ENCODE results near the gene ZNF423. TPM values are rescaled to one million over a fixed set of nuclear protein-coding genes. Genes with fewer than 3 reads are reported as not detected.

Gene ZNF423
- total RNA-seq, 2 experiments from 2014 or later, result not detected

DNA sequence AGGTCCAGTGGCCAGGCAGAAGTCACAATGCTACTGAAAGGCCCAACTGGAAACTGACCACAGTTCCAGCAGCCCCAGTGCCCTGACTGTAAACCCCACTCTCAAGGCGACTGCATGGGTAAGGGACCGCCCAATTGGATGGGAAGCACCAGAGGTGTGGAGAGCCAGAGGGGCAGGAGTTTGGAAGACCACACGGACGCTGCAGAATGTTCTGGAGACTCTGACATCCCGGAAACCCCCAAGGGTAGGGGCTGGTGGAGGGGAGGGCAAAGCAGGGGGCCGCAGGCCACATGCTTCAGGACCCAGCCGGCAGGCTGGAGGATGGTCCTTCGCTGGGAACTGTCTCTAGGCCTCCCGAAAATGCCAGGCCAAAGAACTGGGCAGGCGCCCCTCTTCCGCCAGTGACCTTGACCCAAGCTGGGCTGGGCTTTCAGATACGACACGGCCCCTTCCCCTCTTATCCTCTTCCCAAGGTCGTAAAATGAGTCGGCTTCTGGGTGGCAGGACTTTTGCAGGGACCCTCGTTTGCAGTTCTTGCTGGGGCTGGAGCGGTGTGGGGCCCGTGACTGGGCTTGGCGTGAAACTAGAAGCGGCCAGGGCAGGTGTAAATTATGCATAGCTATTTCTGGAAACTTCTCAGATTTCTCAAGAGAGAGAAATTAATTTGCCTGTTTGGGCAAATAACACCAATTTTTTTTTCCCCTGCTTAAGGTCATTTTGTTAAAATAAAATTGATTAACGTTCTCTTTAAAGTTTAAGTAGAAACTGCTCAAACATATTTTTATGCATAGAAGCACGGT, 372.1 kb downstream of the ZNF423 start:
- H3K9me3 Mint-ChIP-seq, result no peaks in the 10 kb centered on the region
- ChIA-PET POLR2A (no interaction called here), CTCF (no interaction called here)
- H3K27me3 Mint-ChIP-seq, result peaks cover 12% of the 10 kb centered on the region
- H3K36me3 Mint-ChIP-seq (ENCODE audit: low read depth), result no peaks in the 10 kb centered on the region
- H3K4me3 Mint-ChIP-seq, result no peak overlapping the region
- no peak for DNase-seq
- no peak overlapping the region for H3K27ac Mint-ChIP-seq
- no peaks in the 10 kb centered on the region for H3K4me1 Mint-ChIP-seq

DNA sequence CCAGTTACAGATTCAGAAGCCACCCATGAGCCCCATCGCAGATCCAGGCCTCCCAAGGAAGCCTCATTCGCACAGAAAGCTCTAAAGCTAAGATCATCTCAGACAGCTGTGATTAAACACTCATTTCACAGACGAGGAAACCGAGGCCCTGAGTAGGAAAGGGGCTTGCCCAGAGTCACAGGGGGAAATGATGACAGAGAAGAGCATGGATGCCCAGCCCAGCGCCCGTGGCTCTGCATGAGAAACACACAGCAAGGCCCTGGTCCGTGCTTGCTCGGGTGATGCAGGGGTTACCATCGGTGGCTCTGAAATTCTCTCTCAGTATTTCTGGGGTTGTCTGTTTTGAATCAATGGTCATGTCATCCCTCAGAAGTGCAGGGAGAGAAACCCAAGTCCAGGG, 372.7 kb downstream of the ZNF423 start:
- POLR2A ChIA-PET, result no interaction called here
- Mint-ChIP-seq H3K36me3 (ENCODE audit: low read depth) (no peaks in the 10 kb centered on the region), H3K4me1 (no peaks in the 10 kb centered on the region), H3K4me3 (no peak overlapping the region), H3K9me3 (no peaks in the 10 kb centered on the region), H3K27me3 (peaks cover 12% of the 10 kb centered on the region), H3K27ac (no peak overlapping the region)
- DNase-seq, result no peak
- CTCF ChIA-PET, result no interaction called here

DNA sequence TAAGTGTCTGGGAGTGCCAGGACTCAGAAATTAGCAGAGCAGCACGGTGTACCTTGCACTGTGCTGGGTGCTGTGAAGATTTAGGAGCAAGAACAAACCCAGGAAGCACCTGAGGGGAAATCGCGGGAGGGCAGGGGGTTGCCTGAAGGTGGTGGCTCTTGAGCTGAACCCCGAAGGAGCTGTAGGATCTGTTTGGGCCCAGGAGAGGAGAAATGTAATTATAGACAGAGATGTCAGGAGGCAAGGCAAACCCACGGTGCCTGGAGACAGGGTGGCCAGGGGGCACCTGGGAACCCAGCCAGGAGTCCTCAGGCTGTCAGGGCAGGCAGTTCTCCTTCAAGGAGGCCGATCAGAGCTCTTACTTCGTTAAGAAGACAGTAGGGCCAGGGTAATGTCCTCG, 373.2 kb downstream of the ZNF423 start:
- no peaks in the 10 kb centered on the region for H3K4me1 Mint-ChIP-seq
- no peaks in the 10 kb centered on the region for H3K36me3 Mint-ChIP-seq (ENCODE audit: low read depth)
- H3K27ac Mint-ChIP-seq, result no peak overlapping the region
- ChIA-PET CTCF (no interaction called here), POLR2A (no interaction called here)
- H3K4me3 Mint-ChIP-seq, result no peak overlapping the region
- DNase-seq, result no peak
- H3K27me3 Mint-ChIP-seq, result peaks cover 12% of the 10 kb centered on the region
- H3K9me3 Mint-ChIP-seq, result no peaks in the 10 kb centered on the region

DNA sequence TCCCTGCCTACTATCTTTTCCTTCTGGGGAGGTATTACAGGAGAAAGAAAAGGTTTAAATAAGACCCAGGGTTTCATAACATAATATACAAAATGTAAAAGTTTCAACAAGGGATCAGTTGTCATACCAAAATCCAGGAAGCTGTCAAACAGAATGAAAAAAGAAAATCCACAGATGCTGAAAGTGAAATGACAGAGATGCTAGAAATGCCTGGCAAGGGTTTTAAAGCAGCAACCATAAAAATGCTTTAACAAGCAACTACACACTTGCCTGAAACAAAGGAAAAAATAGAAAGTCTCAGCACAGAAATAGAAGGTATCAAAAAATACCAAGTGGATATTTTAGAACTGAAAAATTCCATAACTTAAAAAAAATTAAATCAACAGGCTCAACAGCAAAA, 377.3 kb downstream of the ZNF423 start:
- no peak for DNase-seq
- H3K4me1 Mint-ChIP-seq, result no peaks in the 10 kb centered on the region
- H3K36me3 Mint-ChIP-seq (ENCODE audit: low read depth), result no peaks in the 10 kb centered on the region
- H3K27me3 Mint-ChIP-seq, result peaks cover 12% of the 10 kb centered on the region
- H3K27ac Mint-ChIP-seq, result no peak overlapping the region
- ChIA-PET CTCF (no interaction called here), POLR2A (no interaction called here)
- H3K9me3 Mint-ChIP-seq, result no peaks in the 10 kb centered on the region
- no peak overlapping the region for H3K4me3 Mint-ChIP-seq

DNA sequence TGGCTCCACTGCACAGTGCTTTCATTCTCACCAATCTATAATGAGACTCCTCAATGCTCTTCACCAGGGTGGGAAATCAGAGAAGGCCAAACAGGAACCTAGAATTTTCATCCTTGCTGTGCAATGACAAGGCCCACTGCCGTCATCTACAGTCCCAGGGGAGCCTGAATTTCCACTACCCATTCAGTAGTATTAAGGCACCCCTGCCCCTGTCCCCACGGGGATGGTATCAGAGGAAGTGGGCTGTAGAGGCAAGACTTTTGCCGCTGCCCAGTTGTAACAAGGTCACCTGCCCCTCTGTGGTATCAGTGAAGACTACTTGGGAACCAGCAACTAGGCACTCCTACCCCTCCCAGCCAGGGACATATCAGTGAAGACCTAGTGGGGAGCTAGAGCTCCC, 377.8 kb downstream of the ZNF423 start:
- H3K27me3 Mint-ChIP-seq, result peaks cover 12% of the 10 kb centered on the region
- DNase-seq, result no peak
- ChIA-PET CTCF (no interaction called here), POLR2A (no interaction called here)
- no peaks in the 10 kb centered on the region for H3K9me3 Mint-ChIP-seq
- H3K36me3 Mint-ChIP-seq (ENCODE audit: low read depth), result no peaks in the 10 kb centered on the region
- no peak overlapping the region for H3K4me3 Mint-ChIP-seq
- H3K27ac Mint-ChIP-seq, result no peak overlapping the region
- no peaks in the 10 kb centered on the region for H3K4me1 Mint-ChIP-seq

DNA sequence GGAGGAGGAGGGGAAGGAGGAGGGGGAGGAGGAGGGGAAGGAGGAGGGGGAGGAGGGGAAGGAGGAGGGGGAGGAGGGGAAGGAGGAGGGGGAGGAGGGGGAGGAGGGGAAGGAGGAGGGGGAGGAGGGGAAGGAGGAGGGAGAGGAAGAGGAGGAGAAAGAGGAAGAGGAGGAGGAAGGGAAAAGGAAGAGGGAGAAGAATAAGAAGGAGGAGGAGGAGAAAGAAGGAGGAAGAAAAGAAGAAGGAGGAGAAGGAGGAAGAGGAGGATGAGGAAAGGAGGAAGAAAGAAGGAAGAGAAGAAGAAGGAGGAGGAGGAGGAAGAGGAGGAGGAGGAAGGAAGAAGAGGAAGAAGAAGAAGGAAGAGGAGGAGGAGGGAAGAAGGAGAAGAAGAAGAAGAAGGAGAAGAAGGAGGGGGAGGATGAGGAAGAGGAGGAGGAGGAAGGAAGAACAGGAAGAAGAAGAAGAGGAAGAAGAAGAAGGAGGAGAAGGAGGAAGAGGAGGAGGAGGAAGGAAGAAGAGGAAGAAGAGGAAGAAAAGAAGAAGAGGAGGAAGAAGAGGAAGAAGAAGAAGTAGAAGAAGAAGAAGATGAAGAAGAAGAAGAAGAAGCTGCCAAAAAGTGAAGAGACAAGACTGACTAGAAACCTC, 378.5 kb downstream of the ZNF423 start:
- DNase-seq, result no peak
- ChIA-PET POLR2A (no interaction called here), CTCF (no interaction called here)
- Mint-ChIP-seq H3K27me3 (peaks cover 9% of the 10 kb centered on the region), H3K4me3 (no peak overlapping the region), H3K9me3 (no peaks in the 10 kb centered on the region), H3K4me1 (no peaks in the 10 kb centered on the region), H3K27ac (no peak overlapping the region), H3K36me3 (ENCODE audit: low read depth) (no peaks in the 10 kb centered on the region)

DNA sequence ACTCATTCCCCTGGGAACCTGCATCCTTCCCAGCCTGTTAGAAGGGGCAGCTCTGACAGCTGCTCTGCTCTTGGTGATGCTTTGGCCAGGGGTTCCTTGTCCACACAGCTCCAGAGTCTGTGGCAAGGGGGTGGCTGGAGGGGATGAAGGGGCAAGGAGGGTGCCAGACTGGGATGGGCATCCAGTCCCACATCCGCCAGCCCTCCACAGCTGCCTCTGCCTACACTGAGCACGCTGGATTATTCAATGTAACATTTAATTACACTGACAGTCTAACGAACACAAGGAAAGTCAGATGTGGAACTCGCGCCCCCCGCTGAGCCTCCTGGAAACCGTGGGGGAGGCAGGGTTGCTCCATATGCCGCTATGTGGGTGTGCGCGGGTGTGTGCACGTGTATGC, 381.2 kb downstream of the ZNF423 start:
- Mint-ChIP-seq H3K27ac (no peak overlapping the region), H3K27me3 (no peaks in the 10 kb centered on the region), H3K4me1 (no peaks in the 10 kb centered on the region), H3K9me3 (no peaks in the 10 kb centered on the region), H3K4me3 (no peak overlapping the region), H3K36me3 (ENCODE audit: low read depth) (no peaks in the 10 kb centered on the region)
- DNase-seq, result no peak
- POLR2A ChIA-PET, result no interaction called here
- CTCF ChIA-PET, result interaction anchor here (0.5 kb wide), 1 partner anchor 1358 kb away, joined by 5 read pairs; no protein-coding TSS in a partner anchor

DNA sequence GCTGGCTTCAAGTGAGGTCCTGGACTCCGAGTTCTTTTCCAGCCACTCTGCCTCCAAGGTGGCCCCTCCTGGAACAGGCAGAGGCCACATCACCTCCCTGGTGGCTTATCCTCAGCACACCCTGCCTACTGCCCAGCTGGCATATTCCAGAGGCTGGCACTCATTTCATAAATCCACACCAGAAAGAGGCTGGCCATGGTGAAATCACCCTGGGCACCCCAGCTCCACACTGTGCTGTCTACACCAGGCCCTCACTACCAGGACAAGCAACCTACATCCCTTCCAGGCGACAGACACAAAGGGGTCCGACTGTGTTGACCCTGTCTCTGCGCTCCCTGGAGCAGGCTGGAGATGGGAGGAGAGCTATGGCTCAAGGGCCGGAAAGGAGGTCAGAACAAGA, 382.1 kb downstream of the ZNF423 start:
- Mint-ChIP-seq H3K4me3 (no peak overlapping the region), H3K4me1 (no peaks in the 10 kb centered on the region), H3K27ac (no peak overlapping the region), H3K9me3 (no peaks in the 10 kb centered on the region), H3K27me3 (no peaks in the 10 kb centered on the region), H3K36me3 (ENCODE audit: low read depth) (no peaks in the 10 kb centered on the region)
- ChIA-PET POLR2A (no interaction called here), CTCF (no interaction called here)
- no peak for DNase-seq

DNA sequence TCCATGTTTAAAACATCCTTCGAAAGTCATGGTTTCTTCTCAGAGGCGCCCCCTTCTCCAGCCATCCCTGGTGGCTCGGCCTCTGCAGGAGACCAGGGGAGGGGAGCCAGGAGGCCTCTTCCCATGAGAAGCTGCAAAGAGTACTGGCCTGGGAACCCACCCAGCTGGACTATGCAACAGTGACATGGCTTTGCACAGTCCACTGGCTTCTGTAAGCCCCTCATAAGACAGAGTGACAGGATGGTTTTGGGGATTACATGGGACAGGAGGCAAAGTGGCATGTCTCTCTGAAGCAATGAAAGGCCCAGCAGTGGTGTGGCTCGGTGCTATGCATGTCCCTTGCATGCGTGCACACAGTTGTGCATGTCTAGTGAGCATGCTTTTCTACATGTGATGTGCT, 382.8 kb downstream of the ZNF423 start:
- ChIA-PET POLR2A (no interaction called here), CTCF (no interaction called here)
- Mint-ChIP-seq H3K27ac (no peak overlapping the region), H3K27me3 (no peaks in the 10 kb centered on the region), H3K4me3 (no peak overlapping the region), H3K9me3 (no peaks in the 10 kb centered on the region), H3K36me3 (ENCODE audit: low read depth) (no peaks in the 10 kb centered on the region), H3K4me1 (no peaks in the 10 kb centered on the region)
- no peak for DNase-seq

DNA sequence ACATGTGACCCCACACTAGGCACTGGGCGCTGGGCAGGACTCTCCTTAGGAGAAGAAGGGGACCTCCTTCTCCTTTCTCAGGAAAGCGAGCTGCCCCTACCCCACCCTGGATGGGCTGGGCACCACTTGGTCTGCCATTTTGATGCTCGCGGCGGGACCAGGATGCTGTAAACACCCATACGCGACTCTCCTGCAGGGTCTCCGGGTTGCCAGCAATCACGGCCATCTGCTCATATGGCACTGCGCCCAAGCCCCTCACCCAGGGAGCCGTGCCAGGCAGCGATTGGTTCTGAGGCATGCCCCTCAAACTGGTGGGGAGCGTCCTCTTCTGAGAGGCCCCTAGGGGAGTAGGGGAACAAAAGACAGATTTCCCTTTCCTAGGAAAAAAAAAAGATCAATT, 383.3 kb downstream of the ZNF423 start:
- CTCF ChIA-PET, result no interaction called here
- Mint-ChIP-seq H3K27ac (no peak overlapping the region), H3K4me3 (no peak overlapping the region), H3K27me3 (no peaks in the 10 kb centered on the region), H3K4me1 (no peaks in the 10 kb centered on the region), H3K9me3 (no peaks in the 10 kb centered on the region), H3K36me3 (ENCODE audit: low read depth) (no peaks in the 10 kb centered on the region)
- no peak for DNase-seq
- POLR2A ChIA-PET, result no interaction called here

DNA sequence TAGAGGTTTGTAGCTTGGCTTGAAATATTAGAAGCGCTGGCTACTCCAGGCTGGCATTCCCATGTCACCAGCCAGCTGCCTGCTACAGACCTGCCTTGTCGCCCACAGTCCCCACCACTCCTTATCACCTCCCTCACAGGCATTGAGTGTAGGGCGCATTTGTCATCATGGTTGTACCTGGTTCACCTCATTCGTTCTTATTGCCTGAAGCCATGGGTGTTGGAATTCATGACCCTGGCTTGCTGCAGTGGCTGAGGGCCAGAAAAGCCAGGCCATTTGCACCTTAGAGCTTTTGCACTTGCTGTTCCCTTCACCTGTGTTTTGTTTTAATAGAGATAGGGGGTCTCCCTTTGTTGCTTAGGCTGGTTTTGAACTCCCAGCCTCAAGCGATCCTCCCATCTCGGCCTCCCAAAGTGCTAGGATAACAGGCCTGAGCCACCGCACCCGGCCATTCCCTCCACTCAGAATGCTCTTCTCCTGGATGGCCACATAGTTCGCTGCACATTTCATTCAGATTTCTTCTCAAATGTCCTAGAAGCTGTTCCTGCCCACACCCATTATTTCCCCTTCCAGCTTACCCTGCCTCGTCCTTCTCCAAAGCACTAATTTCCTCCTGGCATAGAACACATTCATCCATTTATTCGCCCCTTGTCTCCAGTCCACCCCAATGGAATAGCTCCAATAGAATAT, 384.7 kb downstream of the ZNF423 start:
- ChIA-PET CTCF (no interaction called here), POLR2A (no interaction called here)
- H3K4me3 Mint-ChIP-seq, result no peak overlapping the region

DNA sequence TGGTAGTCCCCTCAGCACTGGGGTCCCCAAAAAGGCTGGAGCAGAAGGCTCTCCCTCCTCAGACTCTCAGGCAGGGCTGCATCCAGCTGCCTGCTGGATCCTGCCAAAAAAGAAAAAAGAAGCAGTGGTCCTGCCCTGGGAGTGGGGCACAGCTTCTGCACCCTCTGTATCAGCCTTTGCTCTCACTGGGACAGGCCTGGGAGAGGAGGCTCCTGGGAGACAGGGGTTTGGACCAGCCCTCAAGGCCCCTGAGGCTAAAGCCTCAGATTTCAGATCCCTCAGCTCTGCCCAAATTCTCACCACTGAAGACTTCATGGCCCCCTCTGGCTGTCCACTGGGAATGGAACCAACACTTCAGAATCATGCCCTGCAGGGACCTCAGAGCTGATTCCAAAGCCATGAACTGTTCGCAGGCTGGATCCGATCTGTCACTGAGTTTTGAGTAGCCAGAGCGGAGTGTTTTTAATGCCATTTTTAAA, 385.4 kb downstream of the ZNF423 start:
- Mint-ChIP-seq H3K27me3 (peaks cover 2% of the 10 kb centered on the region), H3K27ac (no peak overlapping the region), H3K9me3 (no peaks in the 10 kb centered on the region), H3K4me3 (no peak overlapping the region), H3K4me1 (no peaks in the 10 kb centered on the region), H3K36me3 (ENCODE audit: low read depth) (no peaks in the 10 kb centered on the region)
- ChIA-PET CTCF (no interaction called here), POLR2A (no interaction called here)
- no peak for DNase-seq

More for the DNA sequence above, 384.7 kb downstream of the ZNF423 start:
- no peaks in the 10 kb centered on the region for H3K4me1 Mint-ChIP-seq
- no peak overlapping the region for H3K27ac Mint-ChIP-seq
- DNase-seq, result no peak
- no peaks in the 10 kb centered on the region for H3K9me3 Mint-ChIP-seq
- H3K36me3 Mint-ChIP-seq (ENCODE audit: low read depth), result no peaks in the 10 kb centered on the region
- peaks cover under 1% of the 10 kb centered on the region for H3K27me3 Mint-ChIP-seq

DNA sequence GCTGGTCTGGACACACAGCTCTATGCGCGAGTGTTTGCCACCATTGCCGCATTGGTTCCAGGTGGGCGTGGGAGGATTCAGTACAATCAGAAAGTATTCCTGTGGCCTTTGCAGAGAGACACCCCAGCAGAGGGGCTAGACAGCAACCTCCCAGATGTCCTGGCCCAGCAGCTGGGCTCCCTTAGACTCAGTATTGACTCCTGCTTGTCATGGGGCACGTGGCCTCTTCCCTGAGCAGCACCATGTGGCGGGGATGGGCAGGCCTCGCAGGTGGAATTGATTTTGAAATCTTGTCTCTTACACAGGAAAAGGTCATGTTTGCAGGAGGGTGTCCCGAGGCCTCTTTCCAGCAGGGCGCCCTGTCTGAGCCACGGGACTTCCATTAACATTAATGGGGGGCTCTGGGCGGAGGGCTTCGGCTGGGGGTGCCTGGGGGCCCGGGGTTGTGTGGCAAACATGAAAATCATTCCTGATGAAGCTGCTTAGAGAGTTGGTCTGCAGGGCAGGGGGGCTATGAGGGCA, 385.9 kb downstream of the ZNF423 start:
- Mint-ChIP-seq H3K4me1 (no peaks in the 10 kb centered on the region), H3K9me3 (no peaks in the 10 kb centered on the region), H3K36me3 (ENCODE audit: low read depth) (no peaks in the 10 kb centered on the region), H3K27ac (no peak overlapping the region), H3K4me3 (no peak overlapping the region), H3K27me3 (peaks cover 2% of the 10 kb centered on the region)
- ChIA-PET POLR2A (no interaction called here), CTCF (no interaction called here)
- peak; percentile 8 for DNase-seq

All from activated CD4-positive, alpha-beta memory T cell treated with anti-CD3 and anti-CD28 coated beads, Interleukin-2, amount 10 ng/mL, durations not matched to agents 7 days and 5 days (primary cell).